Gastrocnemius medialis (tissue), 4 donors: ENCODE data around the gene VSTM2B.

Experiments used
- CTCF ChIP-seq, 5 experiments: fragments of 450-650 bp in 3 of 5; fragments of 200-600 bp in 2 of 5; sonication (generic) in 2 of 5; IDR thresholded peaks in 4 of 5; conservative IDR thresholded peaks in 1 of 5; 1 replicate in 4 of 5; 2 replicates in 1 of 5; pipeline ENCODE4 v1.5.1; 2016 to 2019; ENCODE audit warnings: antibody characterized with exemption in 5 of 5, mild to moderate bottlenecking in 3 of 5, moderate library complexity in 3 of 5
- POLR2A ChIP-seq, 2 donors: fragments of 450-650 bp; IDR thresholded peaks; one replicate each; pipeline ENCODE4 v1.6.1; 2017; ENCODE audit warnings: antibody characterized with exemption in 2 of 2, mild to moderate bottlenecking in 2 of 2, moderate library complexity in 2 of 2

GRCh38 chr19:29543381-29543780 lies 17.6 kb downstream of the VSTM2B start:
- TF ChIP-seq CTCF (IDR thresholded peaks at IDR 0.05 in 4 of 5, conservative IDR thresholded peaks at IDR 0.05 in 1 of 5) (no peak), POLR2A (IDR thresholded peaks at IDR 0.05) (no peak)
